ENCODE data around the gene XAB2. TPM values are rescaled to one million over a fixed set of nuclear protein-coding genes. Genes with fewer than 3 reads are reported as not detected.

Gene XAB2
- total RNA-seq, 1 donor from 2014 or later = 21.8 TPM

DNA sequence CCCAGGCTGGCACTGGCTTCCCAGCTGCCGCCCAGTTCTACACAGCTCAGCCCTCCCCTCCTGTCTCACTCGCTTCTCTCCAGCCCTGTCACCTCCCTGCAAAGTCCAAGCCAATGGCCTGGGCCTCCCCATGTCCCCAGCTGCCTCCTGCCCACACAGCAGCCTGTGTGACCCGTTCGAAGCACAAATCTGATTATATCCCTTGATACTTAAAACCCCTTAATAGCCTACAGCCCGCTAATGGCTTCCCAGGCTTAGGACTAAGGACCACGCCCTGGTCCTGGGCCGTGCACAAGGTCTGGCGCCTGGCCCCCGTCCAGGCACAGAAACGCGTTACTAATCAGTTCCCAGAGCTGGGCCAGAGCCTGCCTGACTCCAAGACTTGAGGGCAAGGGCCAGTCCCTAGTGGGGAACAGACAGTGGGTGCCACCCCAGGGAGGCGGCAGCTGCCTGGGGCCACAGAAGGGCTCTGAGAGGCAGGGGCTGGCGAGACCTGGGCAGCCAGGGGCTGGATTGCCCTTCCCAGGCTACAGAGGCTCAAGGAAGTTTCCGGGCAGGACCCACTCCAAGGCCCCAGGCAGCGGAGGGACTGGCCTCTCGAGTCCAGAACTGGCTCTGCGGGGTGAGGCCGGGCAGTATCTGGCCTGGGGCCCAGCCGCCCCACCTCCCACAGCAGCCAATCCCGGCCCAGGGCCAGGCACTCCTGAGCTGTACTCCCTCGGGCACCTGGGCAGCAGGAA, 10.4 kb downstream of the XAB2 start:
- intact Hi-C loops (cut with DNase I) = no loop called here
- no peak for DNase-seq (ENCODE audit: low spot score)

DNA sequence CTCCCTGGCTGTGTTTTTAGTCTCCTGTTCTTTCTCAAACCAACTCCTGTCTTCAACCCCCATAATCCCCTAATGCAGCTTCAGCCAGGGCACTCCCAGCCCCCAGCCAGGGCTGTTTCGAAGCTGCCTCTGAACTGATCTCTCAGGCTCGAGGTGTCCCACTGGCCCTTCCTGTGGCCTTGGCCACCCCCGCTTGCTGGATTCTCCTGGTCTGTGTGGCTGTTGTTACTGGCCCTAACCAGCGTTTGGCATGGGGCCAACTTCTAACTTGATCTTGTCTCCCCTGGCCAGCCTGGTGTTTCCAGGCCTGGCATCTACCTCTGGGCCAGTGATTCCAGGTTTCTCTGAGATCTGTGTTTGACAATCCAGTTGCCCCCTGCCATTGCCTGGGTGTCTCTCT, 11.0 kb downstream of the XAB2 start:
- intact Hi-C loops (cut with DNase I) = no loop called here

DNA sequence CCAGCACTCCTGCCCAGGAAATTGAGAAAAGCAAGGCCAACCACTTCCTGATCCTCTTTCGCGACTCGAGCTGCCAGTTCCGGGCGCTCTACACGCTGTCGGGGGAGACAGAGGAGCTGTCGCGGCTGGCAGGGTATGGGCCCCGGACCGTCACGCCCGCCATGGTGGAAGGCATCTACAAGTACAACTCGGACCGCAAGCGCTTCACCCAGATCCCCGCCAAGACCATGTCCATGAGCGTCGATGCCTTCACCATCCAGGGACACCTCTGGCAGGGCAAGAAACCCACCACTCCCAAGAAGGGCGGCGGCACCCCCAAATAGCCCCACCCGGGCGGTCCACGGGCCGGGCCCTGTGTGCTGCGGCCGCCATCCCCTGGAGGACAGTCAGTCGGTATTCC, 11.6 kb downstream of the XAB2 start:
- intact Hi-C loops (cut with DNase I) = no loop called here
- no peak for DNase-seq (ENCODE audit: low spot score)

More for the DNA sequence above, 11.0 kb downstream of the XAB2 start:
- DNase-seq (ENCODE audit: low spot score) = no peak

DNA sequence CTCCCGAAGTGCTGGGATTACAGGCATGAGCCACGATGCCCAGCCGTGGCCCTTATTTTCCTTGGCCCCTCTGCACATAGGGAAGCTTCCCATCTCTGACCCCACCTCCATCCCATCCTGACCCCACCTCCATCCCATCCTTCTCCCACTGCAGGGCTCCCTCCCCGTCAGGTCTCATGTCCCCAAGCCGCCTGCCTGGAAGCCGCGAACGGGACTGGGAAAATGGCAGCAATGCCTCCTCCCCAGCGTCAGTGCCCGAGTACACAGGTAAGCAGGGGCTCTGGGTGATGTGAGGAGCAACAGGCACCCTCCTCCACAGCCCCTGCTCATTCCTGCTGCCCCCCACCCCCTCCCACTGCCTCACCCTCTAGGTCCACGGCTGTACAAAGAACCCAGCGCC, 12.2 kb downstream of the XAB2 start:
- no peak for DNase-seq (ENCODE audit: low spot score)
- intact Hi-C loops (cut with DNase I) = no loop called here

DNA sequence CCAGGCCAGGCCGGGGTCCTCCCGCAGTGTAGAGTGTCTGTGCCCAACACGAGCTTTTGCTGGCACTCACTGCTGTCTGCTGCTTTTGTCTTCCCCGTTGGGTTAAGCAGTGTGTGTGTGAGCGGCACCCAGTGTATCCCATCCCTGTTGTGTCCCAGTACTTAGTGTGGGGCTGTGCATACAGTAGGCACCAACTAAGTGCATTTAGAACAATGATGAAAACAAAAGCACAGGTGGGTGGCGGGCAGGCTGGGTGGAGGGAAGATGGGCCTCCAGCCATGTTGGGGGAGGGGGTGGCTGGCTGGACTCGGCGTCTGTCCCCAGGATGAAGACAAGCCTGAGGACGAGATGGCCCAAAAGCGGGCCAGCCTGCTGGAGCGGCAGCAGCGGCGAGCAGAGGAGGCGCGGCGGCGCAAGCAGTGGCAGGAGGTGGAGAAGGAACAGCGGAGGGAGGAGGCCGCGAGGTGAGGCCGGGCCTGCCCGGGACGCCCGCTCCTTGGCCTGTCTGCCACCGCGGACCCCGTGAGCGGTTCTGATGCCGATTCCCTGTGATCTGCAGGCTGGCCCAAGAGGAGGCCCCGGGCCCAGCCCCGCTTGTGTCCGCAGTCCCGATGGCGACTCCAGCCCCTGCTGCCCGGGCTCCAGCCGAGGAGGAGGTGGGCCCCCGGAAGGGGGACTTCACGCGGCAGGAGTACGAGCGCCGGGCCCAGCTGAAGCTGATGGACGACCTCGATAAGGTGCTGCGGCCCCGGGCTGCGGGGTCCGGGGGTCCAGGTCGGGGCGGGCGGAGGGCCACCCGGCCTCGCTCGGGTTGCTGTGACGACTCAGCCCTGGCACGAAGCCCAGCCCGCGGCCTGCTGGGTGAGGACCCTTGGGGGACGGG, 14.2 kb downstream of the XAB2 start:
- intact Hi-C loops (cut with DNase I) = no loop called here
- no peak for DNase-seq (ENCODE audit: low spot score)

DNA sequence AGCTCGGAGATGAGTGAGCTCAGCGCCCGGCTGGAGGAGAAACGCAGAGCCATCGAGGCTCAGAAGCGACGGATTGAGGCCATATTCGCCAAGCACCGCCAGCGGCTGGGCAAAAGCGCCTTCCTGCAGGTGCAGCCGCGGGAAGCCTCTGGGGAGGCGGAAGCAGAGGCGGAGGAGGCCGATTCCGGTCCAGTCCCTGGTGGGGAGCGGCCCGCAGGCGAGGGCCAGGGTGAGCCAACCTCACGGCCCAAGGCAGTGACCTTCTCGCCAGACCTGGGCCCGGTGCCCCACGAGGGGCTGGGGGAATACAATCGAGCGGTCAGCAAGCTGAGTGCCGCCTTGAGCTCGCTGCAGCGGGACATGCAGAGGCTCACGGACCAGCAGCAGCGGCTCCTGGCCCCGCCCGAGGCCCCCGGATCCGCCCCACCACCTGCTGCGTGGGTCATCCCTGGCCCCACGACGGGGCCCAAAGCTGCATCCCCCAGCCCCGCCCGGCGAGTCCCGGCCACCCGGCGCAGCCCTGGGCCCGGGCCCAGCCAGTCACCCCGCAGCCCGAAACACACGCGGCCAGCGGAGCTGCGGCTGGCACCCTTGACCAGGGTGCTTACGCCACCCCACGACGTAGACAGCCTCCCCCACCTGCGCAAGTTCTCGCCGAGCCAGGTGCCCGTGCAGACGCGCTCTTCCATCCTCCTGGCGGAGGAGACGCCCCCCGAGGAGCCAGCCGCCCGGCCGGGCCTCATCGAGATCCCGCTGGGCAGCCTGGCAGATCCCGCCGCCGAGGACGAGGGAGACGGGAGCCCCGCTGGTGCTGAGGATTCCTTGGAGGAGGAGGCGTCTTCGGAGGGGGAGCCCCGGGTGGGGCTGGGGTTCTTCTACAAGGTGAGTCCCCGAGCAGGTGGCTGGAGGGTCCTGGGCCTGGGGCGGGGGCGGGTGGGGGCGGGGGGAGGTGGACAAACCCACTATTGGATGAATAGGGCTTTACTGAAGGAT, 16.8 kb downstream of the XAB2 start:
- DNase-seq (ENCODE audit: low spot score) = no peak
- intact Hi-C loops (cut with DNase I) = no loop called here

DNA sequence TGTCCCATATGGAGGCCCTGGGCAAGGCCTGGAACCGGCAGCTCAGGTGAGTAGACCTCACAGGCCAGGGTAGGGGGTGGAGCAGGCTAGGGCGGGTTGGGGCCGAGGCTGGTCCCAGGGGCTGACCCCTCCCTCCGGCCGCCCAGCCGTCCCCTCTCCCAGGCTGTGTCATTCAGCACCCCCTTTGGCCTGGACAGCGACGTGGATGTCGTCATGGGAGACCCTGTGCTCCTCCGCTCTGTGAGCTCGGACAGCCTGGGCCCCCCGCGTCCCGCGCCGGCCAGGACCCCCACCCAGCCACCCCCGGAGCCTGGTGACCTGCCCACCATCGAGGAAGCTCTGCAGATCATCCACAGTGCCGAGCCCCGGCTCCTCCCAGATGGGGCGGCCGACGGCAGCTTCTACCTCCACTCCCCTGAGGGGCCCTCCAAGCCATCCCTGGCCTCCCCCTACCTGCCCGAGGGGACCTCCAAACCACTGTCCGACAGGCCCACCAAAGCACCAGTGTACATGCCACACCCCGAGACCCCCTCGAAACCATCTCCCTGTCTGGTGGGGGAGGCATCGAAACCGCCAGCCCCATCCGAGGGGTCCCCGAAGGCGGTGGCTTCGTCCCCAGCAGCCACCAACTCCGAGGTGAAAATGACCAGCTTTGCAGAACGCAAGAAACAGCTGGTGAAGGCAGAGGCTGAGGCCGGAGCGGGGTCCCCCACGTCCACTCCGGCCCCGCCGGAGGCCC, 17.6 kb downstream of the XAB2 start:
- no peak for DNase-seq (ENCODE audit: low spot score)
- intact Hi-C loops (cut with DNase I) = no loop called here

DNA sequence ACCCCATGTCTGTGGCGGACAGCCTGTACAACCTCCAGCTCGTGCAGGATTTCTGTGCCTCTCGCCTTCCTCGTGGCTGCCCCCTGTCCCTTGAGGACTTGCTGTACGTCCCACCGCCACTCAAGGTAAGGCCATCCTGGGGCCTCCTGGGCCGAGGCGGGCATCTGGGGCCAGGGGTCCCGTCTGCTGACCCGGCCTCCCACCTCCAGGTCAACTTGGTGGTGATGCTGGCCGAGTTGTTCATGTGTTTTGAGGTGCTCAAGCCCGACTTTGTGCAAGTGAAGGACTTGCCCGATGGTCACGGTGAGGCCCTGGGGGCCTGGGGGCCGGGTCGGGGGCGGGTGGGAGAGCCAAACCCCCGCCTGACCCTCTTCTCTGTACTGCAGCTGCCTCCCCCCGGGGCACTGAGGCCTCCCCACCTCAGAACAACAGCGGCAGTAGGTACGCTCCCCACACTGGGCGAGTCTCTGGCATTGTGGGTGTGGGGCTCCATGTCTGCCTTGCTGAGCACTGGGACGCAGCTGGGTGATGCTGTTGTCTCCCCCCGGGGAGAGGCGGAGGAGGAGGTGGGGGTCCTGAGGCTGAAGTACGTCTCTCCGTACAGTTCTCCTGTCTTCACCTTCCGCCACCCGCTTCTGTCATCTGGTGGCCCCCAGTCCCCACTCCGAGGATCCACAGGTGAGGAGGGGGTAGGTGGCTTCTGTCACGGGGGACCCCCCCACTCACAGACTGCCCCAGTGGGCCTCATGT, 18.7 kb downstream of the XAB2 start:
- DNase-seq (ENCODE audit: low spot score) = no peak

DNA sequence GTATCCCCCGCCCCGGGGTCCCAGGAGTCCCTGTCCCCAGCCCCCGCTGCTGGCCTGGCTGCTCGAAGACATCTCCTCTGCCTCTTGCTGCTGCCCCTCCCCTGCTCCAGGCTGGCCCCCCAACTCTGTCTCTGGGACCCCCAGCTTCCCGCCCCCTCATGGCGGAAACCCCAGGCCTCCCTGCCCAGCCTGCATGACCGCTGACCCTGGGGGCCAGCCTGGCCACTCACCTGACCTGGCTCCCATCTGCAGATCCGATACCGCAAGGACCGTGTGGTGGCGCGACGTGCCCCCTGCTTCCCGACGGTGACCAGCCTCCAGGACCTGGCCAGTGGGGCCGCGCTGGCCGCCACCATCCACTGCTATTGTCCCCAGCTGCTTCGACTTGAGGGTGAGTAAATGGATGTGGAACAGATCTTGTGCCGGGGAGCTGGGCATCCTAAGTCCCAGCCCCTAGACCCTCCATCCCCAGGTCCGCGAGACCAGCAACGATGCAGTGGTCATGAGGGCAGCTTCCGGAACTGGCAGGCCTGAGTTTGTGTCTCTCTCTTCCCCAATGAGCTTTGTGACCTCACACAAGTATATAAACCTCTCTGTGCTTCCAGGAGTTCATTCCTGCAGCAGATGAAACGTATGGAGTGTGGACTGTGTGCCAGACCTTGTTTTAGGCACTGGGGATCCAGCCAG, 21.3 kb downstream of the XAB2 start:
- intact Hi-C loops (cut with DNase I) = no loop called here
- DNase-seq (ENCODE audit: low spot score) = no peak

More for the DNA sequence above, 18.7 kb downstream of the XAB2 start:
- intact Hi-C loops (cut with DNase I) = no loop called here

DNA sequence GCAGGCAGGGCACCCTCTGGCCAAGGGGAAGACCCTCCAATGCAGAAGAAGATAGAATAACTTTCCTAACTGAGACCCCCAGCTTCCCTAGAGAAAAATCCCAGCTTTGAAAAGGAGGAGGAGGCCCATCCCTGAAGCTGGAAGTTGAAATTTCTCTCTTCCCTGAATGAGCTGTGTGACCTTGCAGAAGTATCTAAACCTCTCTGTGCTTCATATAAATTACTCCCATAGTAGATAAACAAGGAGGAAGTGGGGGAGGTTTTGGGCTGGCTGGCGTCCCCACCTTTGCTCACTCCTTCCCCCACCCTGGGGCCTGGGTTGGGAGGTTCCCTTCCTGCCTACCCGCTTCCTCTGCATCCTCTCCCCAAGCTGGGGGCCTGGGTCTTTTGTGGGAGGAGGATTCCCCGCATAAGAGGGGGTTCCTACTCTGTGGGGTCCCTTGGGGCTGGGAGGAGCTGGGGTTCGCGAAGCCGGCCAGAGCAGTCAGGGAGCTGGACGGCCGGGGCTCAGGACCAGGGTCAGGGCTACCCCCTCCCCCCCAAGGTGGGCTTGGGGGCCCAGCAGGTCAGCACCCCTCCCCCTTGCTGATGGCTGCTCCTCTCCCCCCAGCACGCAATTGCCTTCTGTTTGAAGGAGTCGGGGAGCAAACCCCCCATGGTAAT, 22.0 kb downstream of the XAB2 start:
- intact Hi-C loops (cut with DNase I) = no loop called here
- no peak for DNase-seq (ENCODE audit: low spot score)

DNA sequence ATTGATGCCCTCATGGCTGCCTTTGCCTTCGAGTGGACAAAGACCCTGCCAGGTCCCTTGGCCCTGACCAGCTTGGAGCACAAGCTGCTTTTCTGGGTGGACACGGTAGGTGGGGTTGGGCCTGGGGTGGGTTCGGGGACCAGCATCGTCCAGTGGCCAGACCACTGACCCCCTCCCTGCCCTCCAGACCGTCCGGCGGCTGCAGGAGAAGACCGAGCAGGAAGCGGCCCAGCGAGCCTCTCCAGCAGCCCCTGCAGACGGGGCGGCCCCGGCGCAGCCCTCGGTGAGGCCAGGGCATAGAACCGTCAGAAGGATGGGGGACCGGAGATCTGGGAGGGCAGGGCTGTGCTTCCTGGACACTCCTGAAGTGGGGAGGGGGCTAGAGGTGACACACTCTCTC, 23.1 kb downstream of the XAB2 start:
- intact Hi-C loops (cut with DNase I) = no loop called here

DNA sequence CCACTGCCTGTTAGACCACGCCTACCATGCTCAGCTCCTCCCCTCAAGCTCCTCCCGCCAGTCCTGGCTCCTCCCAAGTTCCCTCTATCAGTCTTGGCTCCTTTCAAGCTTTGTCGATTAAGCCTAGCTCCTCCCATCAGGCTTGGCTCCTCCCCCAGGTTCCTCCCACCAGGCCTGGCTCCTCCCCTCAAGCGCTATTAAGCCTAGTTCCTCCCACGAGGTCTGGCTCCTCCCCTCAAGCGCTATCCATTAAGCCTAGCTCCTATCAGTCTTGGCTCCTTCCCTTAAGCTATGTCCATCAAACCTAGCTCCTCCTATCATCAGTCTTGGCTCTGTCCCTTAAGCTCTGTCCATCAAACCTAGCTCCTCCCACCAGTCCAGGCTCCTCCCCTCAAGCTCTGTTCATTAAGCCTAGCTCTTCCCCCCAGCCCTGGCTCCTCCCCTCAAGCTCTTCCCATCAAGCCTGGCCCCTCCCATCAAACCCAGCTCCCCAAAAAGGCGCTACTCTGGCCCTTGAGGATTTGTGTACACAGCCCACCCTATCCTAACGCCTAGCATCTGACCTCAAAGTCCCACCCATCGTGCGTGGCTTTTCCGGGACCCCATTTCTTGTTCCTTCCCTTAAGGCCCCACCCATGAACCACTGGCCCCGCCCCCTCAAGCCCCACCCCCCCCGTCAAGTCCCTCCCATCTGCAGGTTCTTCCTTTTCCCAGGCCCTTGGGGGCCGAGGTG, 23.7 kb downstream of the XAB2 start:
- intact Hi-C loops (cut with DNase I) = no loop called here
- no peak for DNase-seq (ENCODE audit: low spot score)

More for the DNA sequence above, 23.1 kb downstream of the XAB2 start:
- no peak for DNase-seq (ENCODE audit: low spot score)

DNA sequence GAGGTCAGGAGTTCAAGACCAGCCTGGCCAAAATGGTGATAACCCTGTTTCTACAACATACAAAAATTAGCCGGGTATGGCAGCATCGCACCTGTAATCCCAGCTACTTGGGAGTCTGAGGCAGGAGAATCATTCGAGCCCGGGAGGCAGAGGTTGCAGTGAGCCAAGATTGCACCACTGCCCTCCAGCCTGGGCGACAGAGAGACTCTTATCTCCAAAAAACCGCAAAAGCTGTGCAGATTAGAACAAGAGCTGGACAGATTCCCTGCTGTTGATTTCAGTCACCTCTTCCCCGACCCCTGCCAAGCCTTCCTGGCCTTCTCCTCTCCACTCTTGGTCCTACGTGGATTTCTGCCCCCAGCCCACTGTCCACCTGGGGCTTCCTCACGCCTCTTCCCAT, 25.4 kb downstream of the XAB2 start:
- no peak for DNase-seq (ENCODE audit: low spot score)
- intact Hi-C loops (cut with DNase I) = no loop called here

DNA sequence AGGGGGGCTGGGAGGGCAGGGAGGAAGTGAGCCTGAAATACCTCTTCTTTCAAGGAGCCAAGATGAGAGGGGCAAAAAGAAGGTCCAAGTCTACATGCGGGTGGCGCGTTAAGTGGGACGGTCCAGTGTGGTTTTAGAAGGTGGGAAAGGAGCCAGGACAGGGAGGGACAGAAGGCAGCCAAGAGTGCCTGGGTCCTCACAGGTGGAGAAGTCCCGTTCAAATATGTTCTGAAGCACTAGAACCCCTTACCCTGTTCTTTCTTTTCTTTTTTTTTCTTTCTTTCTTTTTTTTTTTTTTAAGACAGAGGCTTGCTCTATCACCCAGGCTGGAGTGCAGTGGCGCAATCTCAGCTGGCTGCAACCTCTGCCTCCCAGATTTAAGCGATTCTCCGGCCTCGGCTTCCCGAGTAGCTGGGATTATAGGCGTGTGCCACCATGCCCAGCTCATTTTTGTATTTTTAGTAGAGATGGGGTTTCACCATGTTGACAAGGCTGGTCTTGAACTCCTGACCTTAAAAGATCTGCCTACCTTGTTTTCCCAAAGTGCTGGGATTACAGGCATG, 26.3 kb downstream of the XAB2 start:
- DNase-seq (ENCODE audit: low spot score) = no peak
- intact Hi-C loops (cut with DNase I) = no loop called here

DNA sequence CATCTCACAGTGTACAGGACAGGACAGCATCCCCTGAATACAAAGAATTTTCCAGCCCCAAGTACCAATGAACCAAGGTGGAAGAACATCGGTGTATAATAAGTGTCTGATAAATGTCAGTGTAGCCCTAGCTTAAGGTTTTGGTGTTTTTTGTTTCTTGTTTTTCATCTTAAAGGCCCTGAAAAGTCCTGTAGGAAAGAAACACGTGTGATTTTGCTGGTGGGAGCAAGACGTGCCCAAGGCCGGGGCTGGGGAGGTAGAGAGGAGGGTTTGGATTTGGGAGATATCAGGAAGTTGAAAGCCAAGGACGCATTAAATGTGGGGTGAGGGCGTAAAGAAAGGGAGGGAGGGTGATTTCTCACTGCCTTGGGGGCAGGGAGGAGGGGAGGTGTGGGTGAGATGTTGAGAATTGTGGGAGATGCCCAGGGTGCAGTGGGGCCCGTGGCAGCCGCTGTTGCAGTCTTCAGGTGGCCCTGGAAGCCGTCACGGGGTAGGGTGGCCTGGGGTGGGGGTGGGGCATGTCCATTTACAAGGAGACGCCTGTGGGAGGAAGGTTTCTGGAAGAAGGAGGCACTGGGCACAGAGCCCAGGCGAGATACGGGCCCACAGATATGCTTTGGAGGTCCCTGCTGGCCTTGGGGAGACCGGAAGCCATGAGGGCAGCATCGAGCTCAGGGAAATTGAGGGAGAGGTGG, 27.0 kb downstream of the XAB2 start:
- intact Hi-C loops (cut with DNase I) = no loop called here
- DNase-seq (ENCODE audit: low spot score) = no peak

DNA sequence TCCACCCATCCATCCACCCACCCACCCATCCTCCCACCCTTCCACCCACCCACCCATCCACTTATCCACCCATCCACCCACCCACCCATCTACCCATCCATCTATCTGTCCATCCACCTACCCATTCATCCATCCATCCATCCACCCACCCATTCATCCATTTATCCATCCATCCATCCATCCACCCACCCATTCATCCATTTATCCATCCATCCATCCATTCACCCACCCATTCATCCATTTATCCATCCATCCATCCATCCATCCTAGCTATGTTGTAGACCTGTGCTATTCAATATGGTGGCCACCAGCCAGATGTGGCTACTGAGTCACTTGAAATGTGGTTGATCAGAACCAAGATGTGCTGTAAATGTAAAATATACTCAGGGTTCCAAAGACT, 28.6 kb downstream of the XAB2 start:
- intact Hi-C loops (cut with DNase I) = no loop called here
- DNase-seq (ENCODE audit: low spot score) = no peak

Data from cardiac septum (tissue), 1 donor.